HG03342 (cell line): Measurements from ENCODE around the gene NFIX.

Experiments used
- ATAC-seq: cut with Tn5 transposase; IDR thresholded peaks from one replicate; pipeline ENCODE4 v1.9.1; 2021; ENCODE audit warnings: mild to moderate bottlenecking, moderate library complexity; ENCODE audit not compliant: unreplicated experiment

Gene NFIX

DNA sequence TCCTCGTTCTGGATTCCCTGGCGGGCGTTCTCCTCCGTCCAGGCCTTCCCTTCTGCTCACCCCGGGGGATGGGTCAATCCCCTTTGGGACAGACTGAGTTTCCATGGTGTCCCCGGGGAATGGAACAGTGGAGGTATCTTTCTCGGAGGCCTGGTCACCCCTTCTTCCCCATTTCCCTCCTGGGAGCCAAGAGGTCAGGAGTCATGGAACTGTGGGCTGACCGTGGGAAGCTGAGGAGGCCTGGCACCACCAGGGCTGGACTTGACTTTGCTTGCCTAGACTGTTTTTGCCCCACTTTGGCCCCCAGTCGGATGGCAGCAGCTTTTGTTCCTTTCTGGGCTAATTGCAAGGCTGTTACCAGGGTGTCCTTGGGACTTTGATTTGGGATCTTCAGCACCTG lies 124.8 kb downstream of the NFIX start:
- no peak for ATAC-seq

DNA sequence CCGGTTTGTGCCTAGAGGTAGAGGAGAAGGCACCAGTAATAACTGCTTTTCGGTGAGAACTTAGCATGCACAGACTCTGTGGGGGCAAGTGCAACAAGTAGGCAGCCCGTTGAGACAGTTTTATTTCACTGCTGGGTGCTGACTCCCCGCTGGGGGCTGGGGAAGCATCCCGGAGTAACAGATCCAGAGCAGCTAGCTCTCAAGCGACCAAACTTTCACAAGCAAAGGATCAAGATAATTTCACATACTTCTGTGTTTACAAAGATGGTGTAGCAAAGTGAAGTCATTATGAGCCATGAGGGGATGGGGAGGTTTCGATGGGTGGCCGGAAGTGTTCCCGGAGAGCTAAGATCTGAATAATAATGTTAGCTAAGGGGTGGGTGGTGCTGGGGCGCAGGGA lies 125.5 kb downstream of the NFIX start:
- no peak for ATAC-seq

DNA sequence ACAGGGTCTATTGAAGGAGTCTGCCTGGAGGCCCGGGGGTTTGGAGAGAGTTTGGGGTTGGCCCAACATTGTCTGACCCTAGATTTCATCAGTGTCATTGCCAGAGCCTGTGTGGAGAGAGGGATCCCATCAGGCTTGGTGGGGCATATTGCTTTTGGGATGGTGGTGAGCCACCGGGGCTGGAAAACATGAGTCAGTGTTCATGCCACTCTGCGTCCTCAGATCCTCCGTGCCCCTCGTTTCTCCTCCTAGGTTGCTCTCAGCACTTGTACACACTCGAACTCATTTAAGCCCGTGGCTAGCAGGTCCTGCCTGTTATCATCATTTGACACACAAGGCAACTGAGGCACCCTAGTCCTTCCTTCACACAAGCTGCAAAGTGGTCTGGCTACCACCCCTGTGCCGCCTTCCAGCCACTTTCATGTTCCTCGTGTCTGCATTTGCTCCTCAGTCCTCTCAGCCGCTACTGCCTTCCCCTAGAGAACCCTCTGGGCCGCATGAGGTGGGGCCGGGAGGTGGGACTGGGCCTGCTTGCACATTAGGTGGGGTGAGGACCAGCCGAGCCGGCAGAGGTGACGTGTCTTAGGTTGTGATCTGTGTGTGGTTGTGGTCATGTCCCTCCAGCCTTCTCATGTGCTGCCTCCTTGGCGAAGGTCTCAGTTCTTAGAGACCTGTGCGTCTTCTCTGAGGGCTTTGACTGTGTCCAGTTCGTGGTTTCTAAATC lies 126.4 kb downstream of the NFIX start:
- ATAC-seq: no peak

DNA sequence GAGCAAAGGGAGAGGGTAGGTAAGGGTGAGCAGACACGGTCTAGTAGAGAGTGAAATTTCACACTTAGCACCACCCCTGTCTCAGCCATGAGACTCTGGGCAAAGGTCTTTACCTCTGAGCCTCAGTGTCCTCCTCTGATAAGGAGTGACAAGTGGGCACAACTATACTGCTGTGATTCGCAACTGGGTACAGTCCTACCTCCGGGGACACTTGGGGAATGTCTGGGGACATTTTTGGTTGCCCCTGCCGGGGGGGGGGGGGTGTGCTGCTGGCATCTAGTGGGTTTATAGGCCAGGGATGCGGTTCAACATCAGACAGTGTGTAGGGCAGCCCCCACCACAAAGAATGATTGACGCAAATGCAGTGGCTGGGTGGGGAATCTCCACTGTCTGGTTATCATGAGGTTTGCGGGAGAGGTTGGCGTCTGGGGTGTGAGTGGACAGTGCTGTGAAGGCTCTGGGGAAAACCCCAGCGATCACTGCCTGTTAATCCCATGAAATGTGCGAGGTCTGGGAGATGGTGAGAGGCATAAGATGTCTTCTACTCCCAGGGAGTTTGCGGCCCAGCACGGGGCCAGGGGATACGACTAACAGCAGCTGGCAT lies 127.1 kb downstream of the NFIX start:
- no peak for ATAC-seq

DNA sequence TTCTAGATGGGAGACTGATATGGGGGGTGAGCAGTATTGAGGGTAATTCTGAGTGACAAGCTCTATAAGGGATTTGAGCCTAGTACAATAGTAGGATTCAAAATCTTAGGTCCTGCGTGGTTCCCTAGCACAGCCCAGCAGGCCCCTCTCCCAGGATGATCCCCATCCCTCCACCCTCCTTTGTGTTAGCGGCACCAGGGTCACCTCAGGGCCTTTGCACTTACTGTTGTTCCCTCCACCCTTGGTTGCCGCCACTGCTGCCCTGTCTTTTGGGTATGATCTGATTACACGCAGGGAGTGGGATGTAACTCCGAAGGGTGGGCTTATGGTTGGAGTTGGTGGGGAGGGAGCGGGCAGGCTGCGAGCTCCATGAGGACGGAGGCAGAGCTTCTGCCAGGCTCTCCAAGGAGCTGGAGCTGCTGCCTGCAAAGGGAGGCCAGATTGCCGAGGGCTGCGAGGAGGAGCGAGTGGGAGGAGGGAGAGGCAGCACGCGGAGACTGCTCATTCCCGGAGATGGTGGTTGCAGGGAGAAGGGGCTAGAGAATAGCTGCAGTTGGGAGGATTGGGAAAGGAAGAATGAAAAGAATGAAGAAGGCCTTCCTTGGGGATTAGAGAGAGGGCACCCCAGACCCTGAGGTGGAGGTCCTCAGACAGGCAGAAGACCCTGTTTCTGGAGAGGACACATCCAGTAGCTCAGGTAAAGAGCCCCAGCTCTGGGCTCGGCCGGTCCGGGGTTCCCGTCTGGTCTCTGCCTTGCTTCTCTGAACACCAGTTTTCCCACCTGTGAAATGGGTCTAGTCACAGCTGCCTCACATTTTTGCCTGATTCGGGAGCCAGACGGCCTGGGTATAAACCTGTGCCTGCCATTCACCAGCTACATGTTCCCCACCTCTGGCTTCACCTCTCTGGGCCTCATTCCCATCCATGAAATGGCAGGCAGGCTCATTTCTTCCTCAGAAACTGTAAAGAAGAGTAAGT lies 128.0 kb downstream of the NFIX start:
- ATAC-seq: no peak

DNA sequence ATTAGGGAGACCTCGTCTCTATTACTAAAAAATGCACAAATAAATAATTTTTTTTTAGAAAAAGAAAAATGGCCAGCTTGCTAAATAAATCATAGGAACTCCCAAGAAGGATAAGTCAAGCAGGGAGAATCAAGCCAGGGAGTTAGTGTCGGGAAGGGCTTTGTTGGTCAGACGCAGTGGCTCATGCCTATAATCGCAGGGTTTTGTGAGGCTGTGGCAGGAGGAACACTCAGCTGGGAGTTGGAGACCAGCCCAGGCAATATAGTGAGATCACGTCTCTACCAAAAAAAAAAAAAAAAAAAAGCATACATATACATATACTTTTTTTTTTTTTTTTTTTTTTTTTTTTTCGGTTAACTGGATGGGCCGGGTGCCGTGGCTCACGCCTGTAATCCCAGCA lies 131.8 kb downstream of the NFIX start:
- ATAC-seq: no peak

DNA sequence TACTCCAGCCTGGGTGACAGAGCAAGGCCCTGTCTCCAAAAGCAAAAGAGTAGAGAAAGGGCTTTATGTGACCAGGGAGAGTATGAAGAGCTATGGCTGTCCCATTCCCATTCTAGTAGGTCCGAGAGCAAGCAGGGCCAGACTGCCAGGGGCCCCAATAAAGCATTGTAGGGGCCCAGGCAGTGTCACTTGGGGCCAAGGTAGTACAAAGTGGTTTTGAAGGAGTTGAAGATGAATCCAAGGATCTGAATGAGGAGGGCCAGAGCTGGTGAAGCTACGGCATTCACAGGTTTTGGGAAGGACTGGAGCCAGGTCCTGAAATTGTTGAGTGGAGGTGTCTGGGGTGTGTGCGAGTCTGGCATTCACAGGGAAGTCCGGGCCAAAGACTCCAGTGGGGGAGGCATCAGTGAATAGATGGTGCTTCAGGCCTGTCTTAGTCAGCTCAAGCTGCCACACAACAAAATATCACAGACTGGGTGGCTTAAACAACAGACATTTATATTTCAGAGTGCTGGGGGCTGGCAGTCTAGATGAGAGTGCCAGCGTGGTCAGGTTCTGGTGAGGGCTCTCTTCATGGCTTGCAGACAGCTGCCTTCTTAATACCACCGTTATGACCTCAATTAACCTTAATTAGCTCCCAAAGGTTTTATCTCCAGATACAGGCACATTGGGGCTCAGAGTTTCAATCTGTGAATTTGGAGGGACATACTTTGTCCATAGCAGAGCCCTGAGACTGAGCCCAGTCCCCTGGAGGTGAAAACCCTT lies 132.7 kb downstream of the NFIX start:
- no peak for ATAC-seq

DNA sequence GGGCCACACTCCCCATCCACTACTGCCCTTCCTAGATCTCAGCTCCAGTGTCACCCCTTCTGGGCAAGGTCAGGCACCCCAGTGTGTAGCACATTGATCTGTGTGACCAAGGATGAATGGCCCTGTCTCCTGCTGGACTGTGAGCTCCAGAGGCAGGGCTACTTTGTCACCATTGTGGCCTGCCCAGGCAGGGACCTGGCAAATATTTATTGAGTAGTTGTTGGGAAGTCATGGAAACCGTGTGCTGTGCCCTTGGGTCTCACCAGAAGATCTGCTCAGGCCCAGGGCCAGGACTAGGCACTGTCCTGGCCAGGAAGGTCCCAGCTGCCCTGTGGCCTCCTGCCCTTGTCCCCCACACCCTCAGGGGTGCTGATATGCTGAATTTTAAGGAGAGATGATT lies 133.3 kb downstream of the NFIX start:
- no peak for ATAC-seq

DNA sequence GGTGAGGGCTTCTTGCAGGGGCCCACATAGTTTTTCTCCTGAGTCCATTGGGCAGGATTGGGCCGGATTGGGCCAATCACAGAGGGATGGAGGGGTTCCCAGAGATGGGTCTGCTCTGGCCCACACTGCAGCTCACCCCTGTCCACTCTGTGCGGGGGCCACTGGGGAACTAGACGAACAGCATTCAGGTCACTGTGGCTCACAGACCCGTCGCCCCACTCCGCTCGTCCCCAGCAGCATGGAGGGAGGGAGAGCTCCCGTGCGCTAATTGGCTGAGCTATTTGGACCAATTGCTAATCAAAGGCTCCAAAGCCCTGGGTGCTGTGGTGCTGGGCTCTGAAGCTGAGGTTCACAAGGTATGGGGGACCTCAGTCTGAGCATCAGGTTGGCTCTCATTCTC lies 134.1 kb downstream of the NFIX start:
- ATAC-seq: no peak

DNA sequence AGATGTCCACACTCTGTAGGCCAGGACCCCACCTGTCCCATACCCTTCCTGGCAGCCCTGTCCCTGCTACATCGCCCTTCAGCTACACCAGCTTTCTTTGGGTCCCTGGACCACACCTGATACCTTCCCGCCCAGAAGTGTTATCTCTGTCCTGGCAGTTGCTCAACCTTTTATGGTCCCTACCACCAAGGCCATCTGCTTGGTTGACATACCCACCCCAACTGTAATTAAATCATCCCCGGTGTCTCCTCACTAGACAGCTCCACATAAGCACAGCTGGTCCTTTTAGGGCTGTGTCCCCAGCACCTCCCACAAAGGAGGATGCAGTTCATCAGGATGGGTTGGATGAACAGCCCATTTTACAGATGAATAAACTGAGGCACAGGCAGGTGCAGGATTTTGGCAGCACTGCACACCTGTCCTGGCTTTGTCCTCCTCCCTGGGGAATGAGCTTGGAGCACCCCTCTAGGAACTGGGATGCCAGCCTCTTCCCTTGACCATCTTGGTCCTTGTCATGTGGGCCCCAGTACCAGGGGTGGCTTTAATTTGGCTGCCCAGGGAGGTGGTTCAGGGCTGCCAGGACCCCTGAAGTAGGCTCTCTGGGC lies 135.7 kb downstream of the NFIX start:
- ATAC-seq: no peak

DNA sequence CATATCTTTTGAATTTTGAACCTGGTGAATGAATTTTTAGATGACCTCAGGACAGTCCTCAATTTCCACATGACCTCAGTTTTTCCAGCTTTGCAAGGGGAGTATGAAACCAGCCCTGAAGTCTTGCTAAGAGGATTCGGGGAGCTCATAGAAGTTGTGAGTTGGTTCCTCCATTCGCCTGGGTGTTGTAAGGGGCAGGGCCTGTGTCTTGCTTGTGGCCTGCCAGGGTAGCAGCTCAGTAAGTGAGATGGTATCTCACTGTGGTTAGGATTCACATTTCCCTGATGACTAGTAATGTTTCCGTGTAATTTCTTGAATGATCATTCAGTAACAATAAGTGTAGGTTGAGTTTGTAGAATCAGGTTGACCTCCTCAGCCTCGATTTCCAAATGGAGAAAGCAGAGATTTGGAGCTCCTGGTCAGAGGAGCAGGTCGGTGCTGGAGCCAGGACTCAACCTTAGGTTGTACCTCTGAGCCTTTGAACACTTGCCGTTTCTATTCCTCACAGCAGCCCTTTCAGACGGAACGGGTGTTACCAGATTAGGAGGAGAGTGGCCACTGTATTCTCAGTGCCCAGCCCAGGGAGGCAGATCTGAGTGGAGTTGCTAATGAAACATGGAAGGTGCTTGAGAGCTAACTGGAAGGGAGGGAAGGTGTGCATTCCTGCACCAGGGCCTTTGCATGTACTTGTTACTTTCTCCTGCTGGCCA lies 137.4 kb downstream of the NFIX start:
- ATAC-seq: no peak

DNA sequence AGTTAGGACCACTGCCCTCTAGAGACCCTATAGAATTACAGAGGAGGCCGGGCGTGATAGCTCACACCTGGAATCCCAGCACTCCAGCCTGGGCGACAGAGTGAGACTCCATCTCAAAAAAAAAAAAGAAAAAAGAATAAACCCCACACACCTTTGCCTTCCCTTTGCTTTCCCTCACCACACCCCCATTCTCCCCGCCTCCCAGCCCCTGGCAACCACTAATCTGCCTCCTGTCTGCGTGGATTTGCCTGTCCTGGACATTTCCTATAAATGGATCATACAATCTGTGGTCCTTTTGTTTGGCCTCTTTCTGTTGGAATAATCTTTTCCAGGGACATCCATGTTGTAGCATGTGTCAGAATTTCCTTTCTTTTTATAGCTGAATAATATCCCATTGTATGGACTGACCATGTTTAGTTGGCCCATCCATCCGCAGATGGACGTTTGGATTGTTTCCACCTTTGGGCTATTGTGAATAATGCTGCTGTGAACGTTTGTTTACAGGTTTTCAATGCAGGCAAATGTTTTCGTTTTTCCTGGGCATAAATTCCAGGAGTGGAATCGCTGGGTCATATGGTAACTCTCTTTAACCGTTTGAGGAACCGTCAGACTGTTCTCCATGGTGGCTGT lies 138.1 kb downstream of the NFIX start:
- ATAC-seq: no peak

DNA sequence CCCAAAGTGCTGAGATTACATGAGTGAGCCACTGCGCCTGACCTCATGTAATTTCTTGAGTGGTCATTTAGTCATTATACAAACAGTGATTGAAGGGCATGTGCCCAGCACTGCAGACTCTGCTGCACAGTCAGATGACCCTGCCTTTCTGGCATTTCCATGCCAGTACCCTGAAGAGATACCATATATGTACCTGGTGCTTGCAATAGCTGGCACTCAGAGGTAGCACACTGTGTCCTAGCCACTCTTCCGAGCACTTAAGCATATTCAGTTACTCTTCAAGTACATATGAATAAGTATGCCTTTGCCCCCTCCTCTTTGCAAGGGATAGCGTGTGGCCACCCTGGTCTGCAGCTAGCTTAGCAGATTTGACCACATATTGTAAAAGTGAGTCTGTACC lies 139.4 kb downstream of the NFIX start:
- ATAC-seq: no peak

DNA sequence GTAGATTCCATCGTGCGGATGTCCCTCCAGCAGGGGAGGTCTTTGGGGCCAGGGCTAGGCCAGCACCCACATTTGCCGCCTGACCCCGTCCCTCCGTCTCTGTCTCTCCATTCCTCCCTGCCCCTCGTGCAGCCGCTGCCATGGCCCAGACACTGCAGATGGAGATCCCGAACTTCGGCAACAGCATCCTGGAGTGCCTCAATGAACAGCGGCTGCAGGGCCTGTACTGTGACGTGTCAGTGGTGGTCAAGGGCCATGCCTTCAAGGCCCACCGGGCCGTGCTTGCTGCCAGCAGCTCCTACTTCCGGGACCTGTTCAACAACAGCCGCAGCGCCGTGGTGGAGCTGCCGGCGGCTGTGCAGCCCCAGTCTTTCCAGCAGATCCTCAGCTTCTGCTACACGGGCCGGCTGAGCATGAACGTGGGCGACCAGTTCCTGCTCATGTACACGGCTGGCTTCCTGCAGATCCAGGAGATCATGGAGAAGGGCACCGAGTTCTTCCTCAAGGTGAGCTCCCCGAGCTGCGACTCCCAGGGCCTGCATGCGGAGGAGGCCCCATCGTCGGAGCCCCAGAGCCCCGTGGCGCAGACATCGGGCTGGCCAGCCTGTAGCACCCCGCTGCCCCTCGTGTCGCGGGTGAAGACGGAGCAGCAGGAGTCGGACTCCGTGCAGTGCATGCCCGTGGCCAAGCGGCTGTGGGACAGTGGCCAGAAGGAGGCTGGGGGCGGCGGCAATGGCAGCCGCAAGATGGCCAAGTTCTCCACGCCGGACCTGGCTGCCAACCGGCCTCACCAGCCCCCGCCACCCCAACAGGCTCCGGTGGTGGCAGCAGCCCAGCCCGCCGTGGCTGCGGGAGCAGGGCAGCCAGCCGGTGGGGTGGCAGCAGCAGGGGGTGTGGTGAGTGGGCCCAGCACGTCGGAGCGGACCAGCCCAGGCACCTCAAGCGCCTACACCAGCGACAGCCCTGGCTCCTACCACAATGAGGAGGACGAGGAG lies 140.1 kb downstream of the NFIX start:
- ATAC-seq: no peak

DNA sequence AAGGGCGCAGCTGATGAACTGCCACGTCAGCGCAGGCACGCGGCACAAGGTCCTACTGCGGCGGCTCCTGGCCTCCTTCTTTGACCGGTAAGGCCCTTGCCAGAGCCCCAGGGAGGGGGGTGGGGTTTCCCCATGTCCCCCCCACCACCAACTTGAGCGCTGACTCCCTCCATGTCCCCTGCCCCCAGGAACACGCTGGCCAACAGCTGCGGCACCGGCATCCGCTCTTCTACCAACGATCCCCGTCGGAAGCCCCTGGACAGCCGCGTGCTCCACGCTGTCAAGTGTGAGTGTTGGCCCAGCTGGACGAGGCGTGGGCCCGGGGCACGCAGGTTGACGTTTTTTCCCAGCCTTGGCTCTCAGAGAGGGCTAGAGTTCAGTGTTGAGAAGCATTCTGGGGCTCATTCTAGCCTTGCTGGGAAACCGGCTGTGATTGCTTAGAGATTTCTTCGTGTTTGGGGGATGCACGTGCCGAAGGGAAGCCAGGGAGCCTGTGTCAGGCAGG lies 142.1 kb downstream of the NFIX start:
- no peak for ATAC-seq

DNA sequence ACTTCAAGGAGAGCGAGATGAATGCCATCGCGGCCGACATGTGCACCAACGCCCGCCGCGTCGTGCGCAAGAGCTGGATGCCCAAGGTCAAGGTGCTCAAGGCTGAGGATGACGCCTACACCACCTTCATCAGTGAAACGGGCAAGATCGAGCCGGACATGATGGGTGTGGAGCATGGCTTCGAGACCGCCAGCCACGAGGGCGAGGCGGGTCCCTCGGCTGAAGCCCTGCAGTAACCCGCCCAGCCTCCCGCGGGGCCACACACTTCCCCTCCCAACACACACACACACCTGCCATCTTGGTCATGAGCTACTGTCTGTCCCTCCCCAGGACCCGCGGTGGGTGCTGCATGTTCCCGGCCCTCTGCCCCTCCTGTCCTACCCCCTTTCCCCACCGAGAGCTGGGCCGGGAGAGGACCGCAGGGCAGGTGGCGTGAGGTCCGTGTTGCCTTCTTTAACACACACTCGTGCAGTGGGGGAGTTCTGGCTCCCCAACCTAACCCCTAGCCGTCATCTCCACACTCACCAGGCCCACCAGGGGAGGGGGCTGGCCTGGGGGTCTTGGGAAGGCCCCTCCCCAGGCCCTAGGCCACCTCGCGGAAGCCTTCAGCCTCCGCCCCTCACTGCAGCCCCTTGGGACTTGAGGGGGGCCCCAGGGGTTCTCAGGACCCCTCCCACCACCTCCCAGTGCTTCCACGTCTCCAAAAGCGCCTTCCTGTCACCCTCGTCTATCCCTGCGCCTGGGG lies 143.1 kb downstream of the NFIX start:
- ATAC-seq: no peak

DNA sequence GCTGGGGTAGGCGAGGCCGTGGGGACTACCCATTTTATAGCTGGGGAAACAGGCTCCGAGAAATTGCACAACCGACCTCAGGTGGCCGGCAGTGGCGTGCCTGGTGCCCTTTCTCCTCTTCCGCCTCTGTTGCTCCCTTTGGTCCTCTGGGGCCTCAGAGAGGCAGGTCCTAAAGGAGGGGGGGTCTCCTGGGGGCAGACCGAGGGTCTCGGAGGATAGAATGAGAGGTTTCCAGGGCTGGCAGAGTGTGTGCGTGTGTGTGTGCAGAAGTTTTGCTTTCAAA lies 143.6 kb downstream of the NFIX start:
- ATAC-seq: no peak
